Effector memory CD8-positive, alpha-beta T cell (primary cell): ENCODE results near the gene FOXK1.

Experiments
- ATAC-seq: fragments of 150-1000 bp; cut with Tn5 transposase; replicated peaks from 2 replicates; pipeline ENCODE4 v1.10.0; 2021; ENCODE audit warnings: mild to moderate bottlenecking, moderate library complexity
- DNase-seq, 3 experiments: peaks; one replicate each; pipeline ENCODE4 v3.0.0; 2021
- H3K27ac Mint-ChIP-seq, 2 donors: one replicate each; pipeline ENCODE4 v1.8.0; 2022; ENCODE audit warnings: mild to moderate bottlenecking in 2 of 2, mixed read lengths in 2 of 2, moderate library complexity in 2 of 2
- H3K27me3 Mint-ChIP-seq, 2 donors: one replicate each; pipeline ENCODE4 v1.8.0; 2022; ENCODE audit warnings: mixed read lengths in 2 of 2
- H3K36me3 Mint-ChIP-seq: one replicate; pipeline ENCODE4 v1.8.0; 2022; ENCODE audit warnings: mild to moderate bottlenecking, moderate library complexity, mixed read lengths; ENCODE audit not compliant: insufficient read depth
- H3K4me1 Mint-ChIP-seq, 2 donors: one replicate each; pipeline ENCODE4 v1.8.0; 2022; ENCODE audit warnings: low read depth in 2 of 2, mixed read lengths in 2 of 2
- H3K4me3 Mint-ChIP-seq, 2 donors: one replicate each; pipeline ENCODE4 v1.8.0; 2022; ENCODE audit warnings: mild to moderate bottlenecking in 2 of 2, mixed read lengths in 2 of 2, moderate library complexity in 2 of 2
- H3K9me3 Mint-ChIP-seq, 2 donors: one replicate each; pipeline ENCODE4 v1.8.0; 2022; ENCODE audit warnings: mixed read lengths in 2 of 2

FOXK1 gene

GRCh38 chr7:4781366-4782069 lies 99.4 kb downstream of the FOXK1 start:
- H3K27ac Mint-ChIP-seq, result no peak overlapping the region
- no peaks in the 10 kb centered on the region for H3K27me3 Mint-ChIP-seq
- ATAC-seq (no peak), DNase-seq (no peak)
- H3K4me3 Mint-ChIP-seq, result no peak overlapping the region
- H3K36me3 Mint-ChIP-seq, result peaks cover 46% of the 10 kb centered on the region
- H3K9me3 Mint-ChIP-seq, result no peaks in the 10 kb centered on the region
- H3K4me1 Mint-ChIP-seq, result peaks cover 14 to 16% of the 10 kb centered on the region in 2 donors

- no peaks in the 10 kb centered on the region for H3K27me3 Mint-ChIP-seq
- H3K4me1 Mint-ChIP-seq, result peaks cover 8 to 9% of the 10 kb centered on the region in 2 donors
- ATAC-seq (no peak), DNase-seq (no peak)
- H3K27ac Mint-ChIP-seq, result no peak overlapping the region
- no peak overlapping the region for H3K4me3 Mint-ChIP-seq
- H3K36me3 Mint-ChIP-seq, result peaks cover 39% of the 10 kb centered on the region
- H3K9me3 Mint-ChIP-seq, result no peaks in the 10 kb centered on the region
These were observed 100.5 kb downstream of the FOXK1 start for GRCh38 chr7:4782333-4783291.

GRCh38 chr7:4783292-4783652 lies 101.2 kb downstream of the FOXK1 start:
- no peak overlapping the region for H3K27ac Mint-ChIP-seq
- no peaks in the 10 kb centered on the region for H3K27me3 Mint-ChIP-seq
- H3K4me3 Mint-ChIP-seq, result no peak overlapping the region
- peaks cover 2 to 3% of the 10 kb centered on the region in 2 donors for H3K4me1 Mint-ChIP-seq
- no peak for ATAC-seq
- H3K36me3 Mint-ChIP-seq, result peaks cover 43% of the 10 kb centered on the region
- H3K9me3 Mint-ChIP-seq, result no peaks in the 10 kb centered on the region
- DNase-seq, result no peak

GRCh38 chr7:4783762-4784351 lies 101.8 kb downstream of the FOXK1 start:
- peaks cover 47% of the 10 kb centered on the region for H3K36me3 Mint-ChIP-seq
- ATAC-seq (no peak), DNase-seq (no peak)
- H3K27ac Mint-ChIP-seq, result no peak overlapping the region
- H3K4me1 Mint-ChIP-seq, result peaks cover 0 to 3% of the 10 kb centered on the region in 2 donors
- H3K27me3 Mint-ChIP-seq, result no peaks in the 10 kb centered on the region
- no peak overlapping the region for H3K4me3 Mint-ChIP-seq
- no peaks in the 10 kb centered on the region for H3K9me3 Mint-ChIP-seq

- Mint-ChIP-seq H3K27ac (peak overlapping the region in 1 of 2 donors; percentile 8), H3K27me3 (no peaks in the 10 kb centered on the region), H3K9me3 (no peaks in the 10 kb centered on the region), H3K4me1 (peaks cover 0 to 3% of the 10 kb centered on the region in 2 donors), H3K4me3 (no peak overlapping the region), H3K36me3 (peaks cover 51% of the 10 kb centered on the region)
- no peak for ATAC-seq
- DNase-seq, result no peak
These were observed 102.7 kb downstream of the FOXK1 start for GRCh38 chr7:4784799-4785198.

GRCh38 chr7:4785371-4785770 lies 103.3 kb downstream of the FOXK1 start:
- Mint-ChIP-seq H3K27ac (no peak overlapping the region), H3K9me3 (no peaks in the 10 kb centered on the region), H3K4me1 (peaks cover 0 to 5% of the 10 kb centered on the region in 2 donors), H3K36me3 (peaks cover 56% of the 10 kb centered on the region), H3K4me3 (no peak overlapping the region), H3K27me3 (no peaks in the 10 kb centered on the region)
- no peak for ATAC-seq
- no peak for DNase-seq

- Mint-ChIP-seq H3K27ac (peak overlapping the region in 1 of 2 donors; percentile 20), H3K9me3 (no peaks in the 10 kb centered on the region), H3K27me3 (no peaks in the 10 kb centered on the region), H3K36me3 (peaks cover 55% of the 10 kb centered on the region), H3K4me3 (no peak overlapping the region), H3K4me1 (peaks cover 0 to 5% of the 10 kb centered on the region in 2 donors)
- ATAC-seq (no peak), DNase-seq (no peak)
These were observed 103.9 kb downstream of the FOXK1 start for GRCh38 chr7:4786015-4786414.

GRCh38 chr7:4787541-4787940 lies 105.4 kb downstream of the FOXK1 start:
- peak overlapping the region in 1 of 2 donors; percentile 58 for H3K27ac Mint-ChIP-seq
- peaks cover 5 to 7% of the 10 kb centered on the region in 2 donors for H3K4me1 Mint-ChIP-seq
- no peaks in the 10 kb centered on the region for H3K9me3 Mint-ChIP-seq
- H3K36me3 Mint-ChIP-seq, result peaks cover 49% of the 10 kb centered on the region
- H3K4me3 Mint-ChIP-seq, result no peak overlapping the region
- no peaks in the 10 kb centered on the region for H3K27me3 Mint-ChIP-seq
- no peak for ATAC-seq
- no peak for DNase-seq

GRCh38 chr7:4787947-4788626 lies 106.0 kb downstream of the FOXK1 start:
- DNase-seq (no peak), ATAC-seq (no peak)
- peaks cover 5 to 7% of the 10 kb centered on the region in 2 donors for H3K4me1 Mint-ChIP-seq
- H3K27ac Mint-ChIP-seq, result peak overlapping the region in 1 of 2 donors; percentile 58
- peaks cover 46% of the 10 kb centered on the region for H3K36me3 Mint-ChIP-seq
- H3K9me3 Mint-ChIP-seq, result no peaks in the 10 kb centered on the region
- no peak overlapping the region for H3K4me3 Mint-ChIP-seq
- H3K27me3 Mint-ChIP-seq, result no peaks in the 10 kb centered on the region

- Mint-ChIP-seq H3K4me1 (peaks cover 5 to 7% of the 10 kb centered on the region in 2 donors), H3K9me3 (no peaks in the 10 kb centered on the region), H3K36me3 (peaks cover 44% of the 10 kb centered on the region), H3K4me3 (no peak overlapping the region), H3K27ac (peak overlapping the region in 1 of 2 donors; percentile 65), H3K27me3 (no peaks in the 10 kb centered on the region)
- DNase-seq, result no peak
- no peak for ATAC-seq
These were observed 106.6 kb downstream of the FOXK1 start for GRCh38 chr7:4788627-4789189.

GRCh38 chr7:4789194-4790077 lies 107.3 kb downstream of the FOXK1 start:
- Mint-ChIP-seq H3K9me3 (no peaks in the 10 kb centered on the region), H3K27me3 (no peaks in the 10 kb centered on the region), H3K27ac (peak overlapping the region in 1 of 2 donors; percentile 65)

GRCh38 chr7:4790078-4790465 lies 108.0 kb downstream of the FOXK1 start:
- Mint-ChIP-seq H3K27ac (peak overlapping the region; percentile 9 to 44), H3K36me3 (peaks cover 40% of the 10 kb centered on the region), H3K4me1 (peaks cover 5 to 10% of the 10 kb centered on the region in 2 donors), H3K27me3 (no peaks in the 10 kb centered on the region), H3K4me3 (no peak overlapping the region), H3K9me3 (no peaks in the 10 kb centered on the region)
- ATAC-seq (no peak), DNase-seq (no peak)

More at GRCh38 chr7:4789194-4790077, 107.3 kb downstream of the FOXK1 start:
- ATAC-seq (no peak), DNase-seq (no peak)
- Mint-ChIP-seq H3K4me1 (peaks cover 5 to 8% of the 10 kb centered on the region in 2 donors), H3K36me3 (peaks cover 44% of the 10 kb centered on the region), H3K4me3 (no peak overlapping the region)
